Activated CD4-positive, alpha-beta T cell treated with anti-CD3 and anti-CD28 coated beads, Interleukin-2, amount 10 ng/mL, durations not matched to agents 7 days and 5 days (primary cell): ENCODE measurements around the gene FGFR3. TPM values are rescaled to one million over a fixed set of nuclear protein-coding genes. Genes with fewer than 3 reads are reported as not detected.

Source experiments
- CTCF ChIA-PET: fragments of 350-600 bp; sonication (Branson Sonifier 250); formaldehyde crosslinking; loops from one replicate; lab custom pipeline; 2021; ENCODE audit warnings: antibody characterized with exemption; lab: Charles Lee
- POLR2A ChIA-PET: fragments of 350-600 bp; sonication (Branson Sonifier 250); formaldehyde crosslinking; loops from one replicate; lab custom pipeline; 2021; ENCODE audit warnings: antibody characterized with exemption; lab: Charles Lee
- DNase-seq: peaks from one replicate; pipeline ENCODE4 v3.0.0-alpha.2; 2020
- H3K27ac Mint-ChIP-seq: one replicate; pipeline ENCODE4 v1.8.0; 2021; ENCODE audit warnings: mild to moderate bottlenecking, moderate library complexity, mixed read lengths
- H3K27me3 Mint-ChIP-seq: one replicate; pipeline ENCODE4 v1.8.0; 2021; ENCODE audit warnings: mixed read lengths
- H3K36me3 Mint-ChIP-seq: one replicate; pipeline ENCODE4 v1.8.0; 2021; ENCODE audit warnings: low read depth, mixed read lengths
- H3K4me1 Mint-ChIP-seq: one replicate; pipeline ENCODE4 v1.8.0; 2021; ENCODE audit warnings: mixed read lengths
- H3K4me3 Mint-ChIP-seq: one replicate; pipeline ENCODE4 v1.8.0; 2021; ENCODE audit warnings: mild to moderate bottlenecking, moderate library complexity, mixed read lengths
- H3K9me3 Mint-ChIP-seq: one replicate; pipeline ENCODE4 v1.8.0; 2021; ENCODE audit warnings: mixed read lengths
- total RNA-seq, 2 experiments: library from RNA; stranded (reverse); gene quantifications; one replicate each; pipeline ENCODE4 v1.2.3, GENCODE V29; 2021

Gene FGFR3
- total RNA-seq, 2 experiments from 2014 or later: 0.25 to 0.27 TPM

GRCh38 chr4:1777822-1778641, 15.1 kb upstream of the FGFR3 start:
- no peak overlapping the region for H3K27ac Mint-ChIP-seq
- no peaks in the 10 kb centered on the region for H3K27me3 Mint-ChIP-seq
- H3K4me1 Mint-ChIP-seq: no peaks in the 10 kb centered on the region
- no peaks in the 10 kb centered on the region for H3K9me3 Mint-ChIP-seq
- POLR2A ChIA-PET: no interaction called here
- no peak for DNase-seq
- H3K4me3 Mint-ChIP-seq: no peak overlapping the region
- no peaks in the 10 kb centered on the region for H3K36me3 Mint-ChIP-seq
- CTCF ChIA-PET: interaction anchor here (1.1 to 1.7 kb wide), 3 partner anchors 9 to 30 kb away, joined by 3 to 5 read pairs (median 3); no protein-coding TSS in a partner anchor

- H3K27me3 Mint-ChIP-seq: no peaks in the 10 kb centered on the region
- no peak overlapping the region for H3K27ac Mint-ChIP-seq
- H3K36me3 Mint-ChIP-seq: no peaks in the 10 kb centered on the region
- no peaks in the 10 kb centered on the region for H3K9me3 Mint-ChIP-seq
- H3K4me1 Mint-ChIP-seq: no peaks in the 10 kb centered on the region
- CTCF ChIA-PET: interaction anchor here (1.7 kb wide), 1 partner anchor 9 kb away, joined by 3 read pairs; no protein-coding TSS in a partner anchor
- no peak overlapping the region for H3K4me3 Mint-ChIP-seq
- no peak for DNase-seq
- POLR2A ChIA-PET: no interaction called here
Observed at GRCh38 chr4:1778642-1779392, 14.3 kb upstream of the FGFR3 start.

- DNase-seq: no peak
- ChIA-PET POLR2A (no interaction called here), CTCF (interaction anchor here (1.7 kb wide), 1 partner anchor 10 kb away, joined by 3 read pairs; no protein-coding TSS in a partner anchor)
- H3K36me3 Mint-ChIP-seq: no peaks in the 10 kb centered on the region
- H3K9me3 Mint-ChIP-seq: no peaks in the 10 kb centered on the region
- no peaks in the 10 kb centered on the region for H3K27me3 Mint-ChIP-seq
- no peak overlapping the region for H3K4me3 Mint-ChIP-seq
- H3K27ac Mint-ChIP-seq: peak overlapping the region; percentile 2
- no peaks in the 10 kb centered on the region for H3K4me1 Mint-ChIP-seq
Observed at GRCh38 chr4:1779588-1780382, 13.3 kb upstream of the FGFR3 start.

GRCh38 chr4:1780435-1780834, 12.7 kb upstream of the FGFR3 start:
- DNase-seq: no peak
- Mint-ChIP-seq H3K4me1 (no peaks in the 10 kb centered on the region), H3K27me3 (no peaks in the 10 kb centered on the region), H3K9me3 (no peaks in the 10 kb centered on the region), H3K27ac (peak overlapping the region; percentile 2), H3K36me3 (no peaks in the 10 kb centered on the region), H3K4me3 (no peak overlapping the region)
- ChIA-PET CTCF (no interaction called here), POLR2A (no interaction called here)

- no peaks in the 10 kb centered on the region for H3K4me1 Mint-ChIP-seq
Observed at GRCh38 chr4:1783015-1783414, 10.1 kb upstream of the FGFR3 start.

GRCh38 chr4:1783970-1784369, 9.1 kb upstream of the FGFR3 start:
- ChIA-PET CTCF (interaction anchor here (1.2 to 1.3 kb wide), 2 partner anchors 10 to 17 kb away, joined by 6 to 9 read pairs; no protein-coding TSS in a partner anchor), POLR2A (interaction anchor here (0.6 kb wide), 1 partner anchor 29 kb away, joined by 3 read pairs; no protein-coding TSS in a partner anchor)
- no peak for DNase-seq
- H3K4me1 Mint-ChIP-seq: no peaks in the 10 kb centered on the region
- no peaks in the 10 kb centered on the region for H3K36me3 Mint-ChIP-seq
- no peaks in the 10 kb centered on the region for H3K9me3 Mint-ChIP-seq
- no peak overlapping the region for H3K4me3 Mint-ChIP-seq
- H3K27ac Mint-ChIP-seq: no peak overlapping the region
- no peaks in the 10 kb centered on the region for H3K27me3 Mint-ChIP-seq

More at GRCh38 chr4:1783015-1783414, 10.1 kb upstream of the FGFR3 start:
- POLR2A ChIA-PET: no interaction called here
- no peaks in the 10 kb centered on the region for H3K27me3 Mint-ChIP-seq
- no peak for DNase-seq
- no peaks in the 10 kb centered on the region for H3K9me3 Mint-ChIP-seq
- CTCF ChIA-PET: interaction anchor here (1.0 to 1.2 kb wide), 2 partner anchors 13 to 18 kb away, joined by 3 to 9 read pairs; no protein-coding TSS in a partner anchor
- H3K4me3 Mint-ChIP-seq: no peak overlapping the region
- H3K27ac Mint-ChIP-seq: no peak overlapping the region
- no peaks in the 10 kb centered on the region for H3K36me3 Mint-ChIP-seq

GRCh38 chr4:1784395-1784788, 8.7 kb upstream of the FGFR3 start:
- H3K4me3 Mint-ChIP-seq: no peak overlapping the region
- H3K36me3 Mint-ChIP-seq: no peaks in the 10 kb centered on the region
- no peak for DNase-seq
- CTCF ChIA-PET: interaction anchor here (1.2 to 1.3 kb wide), 2 partner anchors 10 to 17 kb away, joined by 6 to 9 read pairs; no protein-coding TSS in a partner anchor
- H3K9me3 Mint-ChIP-seq: no peaks in the 10 kb centered on the region
- H3K4me1 Mint-ChIP-seq: no peaks in the 10 kb centered on the region
- POLR2A ChIA-PET: no interaction called here
- H3K27ac Mint-ChIP-seq: no peak overlapping the region
- no peaks in the 10 kb centered on the region for H3K27me3 Mint-ChIP-seq

- H3K36me3 Mint-ChIP-seq: no peaks in the 10 kb centered on the region
- no peaks in the 10 kb centered on the region for H3K9me3 Mint-ChIP-seq
- no peaks in the 10 kb centered on the region for H3K4me1 Mint-ChIP-seq
- no peak overlapping the region for H3K27ac Mint-ChIP-seq
- ChIA-PET POLR2A (no interaction called here), CTCF (interaction anchor here (1.3 to 1.4 kb wide), 2 partner anchors 11 to 30 kb away, joined by 3 to 6 read pairs; no protein-coding TSS in a partner anchor)
- no peak overlapping the region for H3K4me3 Mint-ChIP-seq
- no peak for DNase-seq
- H3K27me3 Mint-ChIP-seq: no peaks in the 10 kb centered on the region
Observed at GRCh38 chr4:1784789-1785591, 8.1 kb upstream of the FGFR3 start.

GRCh38 chr4:1785592-1785991, 7.5 kb upstream of the FGFR3 start:
- Mint-ChIP-seq H3K4me3 (no peak overlapping the region), H3K4me1 (no peaks in the 10 kb centered on the region), H3K36me3 (no peaks in the 10 kb centered on the region), H3K27me3 (peaks cover 2% of the 10 kb centered on the region), H3K9me3 (no peaks in the 10 kb centered on the region), H3K27ac (no peak overlapping the region)
- POLR2A ChIA-PET: no interaction called here
- no peak for DNase-seq
- CTCF ChIA-PET: interaction anchor here (0.7 to 1.4 kb wide), 3 partner anchors 13 to 30 kb away, joined by 3 to 4 read pairs (median 3); no protein-coding TSS in a partner anchor

- Mint-ChIP-seq H3K4me3 (no peak overlapping the region), H3K36me3 (no peaks in the 10 kb centered on the region), H3K27me3 (peaks cover 11% of the 10 kb centered on the region), H3K4me1 (no peaks in the 10 kb centered on the region), H3K9me3 (no peaks in the 10 kb centered on the region), H3K27ac (no peak overlapping the region)
- no peak for DNase-seq
- ChIA-PET POLR2A (no interaction called here), CTCF (interaction anchor here (1.1 to 1.4 kb wide), 3 partner anchors 11 to 29 kb away, joined by 3 to 4 read pairs (median 3); no protein-coding TSS in a partner anchor)
Observed at GRCh38 chr4:1786544-1787362, 6.3 kb upstream of the FGFR3 start.
